Stimulated activated CD4-positive, alpha-beta T cell treated with anti-CD3 and anti-CD28 coated beads, Interleukin-12 subunit alpha, Interleukin-12 subunit beta, amount 100 ng/mL, for 4 hours (primary cell): Measurements from ENCODE around the gene UBQLN4.

ENCODE experiments used
- DNase-seq: peaks from one replicate; pipeline ENCODE4 v3.0.0-alpha.2; 2020

Gene UBQLN4

DNA sequence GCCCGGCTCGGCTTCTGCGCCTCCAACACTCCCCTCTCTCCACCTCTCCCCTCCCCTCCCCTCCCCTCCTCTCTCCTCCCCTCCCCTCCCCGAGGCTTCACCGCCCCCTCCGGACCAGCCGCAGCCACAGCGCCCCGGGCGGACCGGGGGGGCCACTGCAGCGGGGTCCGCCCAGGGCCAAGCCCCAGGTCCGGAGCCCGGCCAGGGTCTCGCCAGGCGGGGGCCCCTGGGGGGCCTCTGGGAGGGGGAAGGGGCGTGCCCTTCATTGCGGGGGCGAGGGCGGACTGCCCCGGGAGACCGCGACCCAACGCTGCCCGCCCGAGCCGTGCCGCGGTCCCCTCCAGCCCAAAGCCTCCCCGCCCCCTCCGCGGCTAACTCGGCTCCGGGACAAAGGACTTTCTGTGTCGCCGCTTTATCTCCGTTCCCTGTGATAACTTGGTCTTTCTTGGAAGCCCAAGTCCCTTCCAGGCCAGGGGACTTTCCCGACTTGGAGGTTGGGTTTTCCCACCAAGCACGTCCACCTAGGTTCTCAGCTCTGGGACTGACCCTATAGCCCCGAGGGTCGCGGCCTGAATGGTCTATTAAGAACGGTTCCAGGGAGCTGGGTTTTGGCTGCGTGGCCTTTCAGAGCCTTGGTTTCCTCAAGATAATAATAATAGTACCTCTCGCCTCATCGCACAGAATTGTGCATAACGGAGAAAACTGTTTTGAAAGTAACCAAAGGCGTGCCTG is at the start of gene UBQLN4:
UBQLN4 (minus strand) TSS at position 31 of the 732 bp plus-strand sequence. CDS start 97 bp downstream, outside the sequence.
- peak; percentile 83 for DNase-seq

DNA sequence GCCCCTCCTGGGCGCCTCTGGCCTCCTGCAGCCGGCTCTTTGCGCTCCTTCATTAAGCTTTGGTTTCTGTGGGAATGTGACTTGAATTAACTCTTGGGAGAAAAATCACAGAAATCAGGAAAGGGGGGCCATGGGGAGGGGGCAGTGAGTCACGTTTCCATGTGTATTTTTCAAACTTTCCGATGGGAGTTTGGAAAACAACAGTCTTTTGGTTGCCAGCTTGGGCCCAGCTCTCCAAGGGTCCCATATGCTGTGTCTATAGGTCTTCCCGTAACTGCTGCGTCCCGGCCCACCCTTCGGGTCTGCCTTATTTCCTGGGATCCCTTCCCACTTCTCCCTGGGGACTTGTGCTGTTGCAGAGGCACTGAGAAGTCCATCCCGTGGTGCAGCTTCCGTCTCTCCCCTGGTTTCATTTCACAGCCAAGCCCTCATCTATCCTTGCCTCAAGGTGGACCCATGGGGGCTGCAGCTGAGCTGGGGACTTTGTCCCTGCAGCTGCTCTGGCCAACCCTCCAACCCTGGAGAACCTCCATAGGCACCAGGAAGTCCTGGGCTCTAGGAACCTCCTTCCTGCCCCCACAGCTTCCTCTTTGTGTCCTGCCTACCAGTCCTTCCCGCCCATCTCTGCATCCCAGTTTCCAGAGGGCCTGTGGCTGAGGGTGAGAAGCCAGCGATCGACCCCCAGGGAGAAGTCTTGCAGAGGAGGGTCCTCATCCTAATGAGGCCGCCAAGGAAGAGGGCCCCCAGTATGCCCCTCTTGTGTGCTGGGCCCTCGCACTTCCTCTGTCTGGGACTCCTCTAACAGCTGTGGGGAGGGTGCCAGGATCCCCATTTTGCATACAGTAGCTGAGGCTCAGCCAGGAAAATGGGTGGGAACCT is 49.3 kb upstream of the UBQLN4 start:
- DNase-seq, result no peak

GRCh38 chr1:156101880-156102279 is 48.3 kb upstream of the UBQLN4 start:
- no peak for DNase-seq

DNA sequence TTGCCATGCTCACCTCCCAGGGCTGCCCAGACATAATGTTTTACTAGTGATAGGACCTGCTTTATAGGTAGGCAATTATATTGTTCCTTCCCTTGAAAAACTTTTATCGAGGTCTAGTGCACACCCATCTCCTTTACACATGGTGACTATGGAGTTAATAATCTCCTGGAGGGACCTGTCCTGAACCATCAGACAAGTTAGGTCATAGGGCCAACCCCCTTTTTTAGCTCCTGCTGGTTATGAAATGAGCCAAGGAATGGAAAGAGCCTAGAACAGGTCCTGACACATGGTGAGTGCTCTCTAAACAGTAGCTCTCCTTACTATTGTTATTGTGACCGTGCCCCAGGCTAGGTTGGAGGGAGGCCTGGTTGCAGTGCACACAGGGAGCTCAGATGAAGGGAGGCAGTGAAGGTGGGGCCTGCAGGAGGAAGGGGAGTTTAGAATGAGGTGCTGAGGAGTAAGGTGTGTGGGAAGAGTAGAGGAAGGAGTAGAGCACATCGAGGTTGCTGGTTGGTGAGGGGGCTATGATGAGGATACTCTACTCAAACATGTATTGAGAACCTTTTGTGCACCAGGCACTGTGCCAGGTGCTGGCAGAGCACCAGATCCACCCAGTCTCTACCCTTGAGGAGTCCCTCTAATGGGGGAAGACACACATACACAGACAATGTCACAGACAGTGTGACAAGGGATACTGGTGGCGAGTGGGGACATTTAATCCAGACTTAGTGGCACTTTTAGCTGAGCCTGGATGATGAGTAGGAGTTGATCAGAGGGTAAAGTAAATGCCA is 46.8 kb upstream of the UBQLN4 start:
- DNase-seq, result no peak

GRCh38 chr1:156099282-156099681 is 45.7 kb upstream of the UBQLN4 start:
- DNase-seq, result no peak

DNA sequence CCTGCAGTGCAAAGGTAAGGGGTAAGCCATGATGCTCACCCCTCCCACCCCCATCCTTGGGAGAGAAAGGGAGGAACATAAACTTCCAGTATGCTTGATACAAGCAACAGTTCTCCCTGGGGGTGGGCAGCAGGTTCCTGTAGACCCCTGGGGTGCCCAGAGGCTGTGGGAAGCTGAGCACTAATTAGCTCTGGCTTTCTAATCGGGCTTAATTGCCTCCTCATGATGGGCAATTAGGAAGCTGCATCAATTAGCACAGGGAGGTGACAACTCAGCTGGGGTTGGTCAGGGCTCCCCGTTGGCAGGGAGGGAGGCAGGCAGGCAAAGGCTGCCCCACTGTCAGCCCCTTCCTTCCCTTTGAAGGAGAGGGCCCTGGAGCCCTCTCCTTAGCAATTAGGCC is 45.2 kb upstream of the UBQLN4 start:
- no peak for DNase-seq

GRCh38 chr1:156097499-156098178 is 44.0 kb upstream of the UBQLN4 start:
- peak; percentile 43 for DNase-seq

GRCh38 chr1:156096640-156097391 is 43.2 kb upstream of the UBQLN4 start:
- DNase-seq, result peak; percentile 83

DNA sequence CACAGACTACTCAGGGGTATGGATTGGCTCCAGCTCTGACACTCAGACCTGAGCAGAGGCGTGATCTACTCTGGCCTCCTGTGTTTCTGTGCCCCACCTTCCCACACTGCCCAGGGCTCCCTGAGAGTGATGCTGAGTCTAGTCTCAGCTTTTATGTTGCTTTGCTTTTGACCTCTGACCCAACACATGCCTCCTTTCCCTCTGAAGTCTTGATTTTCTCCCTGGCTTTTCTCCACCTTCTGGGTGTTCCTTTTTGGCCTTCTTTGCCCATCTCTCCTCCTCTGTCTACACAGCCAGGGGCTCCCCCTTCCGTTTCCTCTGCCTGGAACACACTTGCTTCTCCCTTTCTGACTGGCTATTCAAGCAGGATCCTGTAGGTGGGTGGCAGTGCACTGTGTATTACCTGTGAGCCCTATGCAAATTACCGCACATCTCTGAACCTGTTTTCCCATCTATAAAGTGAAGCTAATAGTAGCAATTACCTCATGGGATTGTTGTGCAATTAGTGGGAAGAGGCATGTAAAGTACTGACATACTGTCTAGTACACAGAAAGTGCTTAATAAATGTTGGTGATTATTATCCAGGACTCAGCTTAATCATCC is 42.4 kb upstream of the UBQLN4 start:
- no peak for DNase-seq

DNA sequence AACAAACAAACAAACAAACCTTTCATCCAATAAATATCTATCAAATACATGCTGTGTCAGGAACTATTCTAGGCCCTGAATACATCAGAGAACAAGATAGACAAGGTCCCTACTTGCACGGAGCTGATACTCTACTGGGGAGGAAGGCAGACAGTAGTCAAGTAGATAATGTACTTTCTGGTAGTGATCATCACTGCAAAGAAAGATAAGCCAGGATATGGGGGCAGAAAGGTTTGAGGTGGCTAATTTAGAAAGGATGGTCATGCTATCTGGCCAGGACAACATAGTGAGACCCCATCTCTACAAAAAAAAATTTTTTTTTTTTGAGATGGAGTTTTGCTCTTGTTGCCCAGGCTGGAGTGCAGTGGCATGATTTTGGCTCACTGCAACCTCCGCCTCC is 38.0 kb upstream of the UBQLN4 start:
- no peak for DNase-seq

DNA sequence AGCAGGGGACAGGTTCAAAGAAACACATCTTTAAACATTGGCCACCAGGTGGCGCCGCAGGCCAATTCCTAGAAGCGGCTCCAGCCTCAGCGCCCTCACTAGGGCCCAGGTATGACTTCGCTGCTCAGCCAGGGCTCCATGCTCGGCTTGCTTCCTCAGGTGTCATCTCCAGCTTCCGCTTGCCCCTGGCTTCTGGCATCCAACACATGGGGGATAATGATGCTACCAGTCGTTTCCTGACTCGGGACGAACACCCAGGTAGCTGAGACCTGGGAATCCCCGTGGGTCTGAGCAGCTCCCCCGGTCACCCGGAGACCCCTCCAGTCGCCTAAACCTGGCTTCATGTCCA is 37.2 kb upstream of the UBQLN4 start:
- DNase-seq, result peak; percentile 91

DNA sequence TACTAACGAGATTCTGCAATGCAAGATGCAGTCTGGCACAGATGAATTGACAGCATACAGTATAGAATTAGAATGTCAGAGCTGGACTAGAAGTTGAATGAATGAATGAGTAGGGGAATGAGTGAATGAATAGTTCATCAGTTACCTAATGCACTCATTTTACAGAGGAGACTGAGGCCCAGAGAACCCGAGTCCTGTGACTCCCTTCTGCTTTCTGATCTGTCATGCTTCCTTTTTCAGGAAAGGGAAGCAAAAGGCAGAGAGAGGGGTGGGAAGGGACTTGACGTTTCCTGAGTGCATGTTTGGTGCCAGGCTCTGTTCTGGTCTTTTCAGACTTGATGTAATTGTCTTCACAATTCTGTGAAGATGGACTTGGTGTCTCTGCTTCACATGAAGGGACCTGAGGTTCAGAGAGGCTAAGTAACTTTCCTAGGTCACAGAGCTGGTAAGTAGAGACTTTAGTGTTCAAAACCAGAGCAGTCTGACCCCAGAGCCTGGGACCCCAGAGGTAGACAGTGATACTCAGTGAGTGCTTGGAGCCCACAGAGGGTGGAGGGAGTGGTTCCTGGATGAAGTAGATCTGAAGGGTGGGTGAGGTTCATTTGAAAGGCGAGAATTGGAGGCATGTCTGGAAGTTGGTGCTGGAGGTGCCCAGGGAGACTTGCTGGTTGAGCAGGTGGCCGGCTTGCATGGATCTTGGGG is 36.7 kb upstream of the UBQLN4 start:
- no peak for DNase-seq

DNA sequence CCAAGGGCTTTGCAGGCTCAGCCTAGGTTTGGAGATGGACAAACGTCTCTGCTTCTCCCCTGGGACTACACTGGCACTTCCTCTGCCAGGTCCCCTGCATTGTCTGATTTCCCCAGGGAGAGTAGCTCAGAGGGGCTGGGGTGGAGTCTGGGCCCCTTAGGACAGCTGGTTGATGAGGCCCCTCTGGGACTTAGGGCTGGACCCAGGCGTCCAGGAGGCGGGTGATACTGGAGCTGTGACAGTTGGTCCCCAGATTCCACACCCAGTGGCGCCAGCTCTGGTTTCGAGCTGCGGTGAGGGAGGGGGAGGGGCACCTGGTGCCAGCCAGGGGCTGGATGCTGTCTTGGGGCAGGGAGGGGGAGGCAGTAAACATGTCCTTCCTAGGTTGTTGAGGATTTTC is 36.1 kb upstream of the UBQLN4 start:
- DNase-seq, result no peak

GRCh38 chr1:156086256-156086662 is 32.7 kb upstream of the UBQLN4 start:
- DNase-seq, result no peak

- no peak for DNase-seq
Observed at GRCh38 chr1:156083800-156084790, 30.5 kb upstream of the UBQLN4 start.

DNA sequence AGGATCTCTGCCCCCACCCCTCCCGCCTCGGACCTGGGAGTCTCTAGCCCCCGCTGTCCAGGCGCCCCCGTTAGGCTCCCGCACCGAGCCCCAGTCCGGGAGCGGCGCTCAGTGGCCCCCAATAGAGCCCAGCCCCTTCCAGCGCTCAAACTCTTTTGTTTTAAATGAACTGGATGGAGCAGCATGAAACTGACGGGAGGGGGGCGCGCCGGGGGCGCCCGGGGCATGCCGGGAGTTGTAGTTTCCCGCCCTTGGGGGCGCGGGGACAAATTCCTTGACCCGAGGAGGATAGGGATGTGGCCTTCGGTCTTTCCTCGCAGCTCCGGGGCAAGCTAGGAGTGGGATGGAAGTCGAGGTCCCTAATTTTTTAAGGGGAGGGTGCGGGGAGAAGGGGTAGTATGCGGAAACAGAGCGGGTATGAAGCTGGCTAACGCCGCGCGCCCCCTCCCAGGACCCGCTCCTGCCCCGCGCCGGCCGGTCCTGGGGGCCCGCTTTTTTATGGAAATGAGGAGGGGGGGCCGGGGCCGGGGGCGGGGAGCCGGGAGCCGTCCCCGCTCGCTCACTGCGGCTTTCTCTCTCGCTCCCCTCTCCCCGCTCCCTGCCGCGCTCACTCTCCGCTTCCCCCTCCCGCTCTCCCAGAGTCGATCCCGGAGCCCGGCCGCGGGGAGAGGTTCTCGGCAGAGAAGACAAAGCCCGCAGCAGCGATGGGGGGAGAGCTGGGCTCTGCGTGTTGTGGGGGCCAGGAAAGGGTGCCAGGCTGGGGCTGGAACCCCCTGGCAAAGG is 28.9 kb upstream of the UBQLN4 start, which contains the start of gene MEX3A:
MEX3A (minus strand) TSS at position 157 of the 783 bp plus-strand sequence. CDS start 467 bp downstream, outside the sequence.
- DNase-seq, result peak; percentile 60

GRCh38 chr1:156081917-156082308 is 28.3 kb upstream of the UBQLN4 start:
- DNase-seq, result no peak

DNA sequence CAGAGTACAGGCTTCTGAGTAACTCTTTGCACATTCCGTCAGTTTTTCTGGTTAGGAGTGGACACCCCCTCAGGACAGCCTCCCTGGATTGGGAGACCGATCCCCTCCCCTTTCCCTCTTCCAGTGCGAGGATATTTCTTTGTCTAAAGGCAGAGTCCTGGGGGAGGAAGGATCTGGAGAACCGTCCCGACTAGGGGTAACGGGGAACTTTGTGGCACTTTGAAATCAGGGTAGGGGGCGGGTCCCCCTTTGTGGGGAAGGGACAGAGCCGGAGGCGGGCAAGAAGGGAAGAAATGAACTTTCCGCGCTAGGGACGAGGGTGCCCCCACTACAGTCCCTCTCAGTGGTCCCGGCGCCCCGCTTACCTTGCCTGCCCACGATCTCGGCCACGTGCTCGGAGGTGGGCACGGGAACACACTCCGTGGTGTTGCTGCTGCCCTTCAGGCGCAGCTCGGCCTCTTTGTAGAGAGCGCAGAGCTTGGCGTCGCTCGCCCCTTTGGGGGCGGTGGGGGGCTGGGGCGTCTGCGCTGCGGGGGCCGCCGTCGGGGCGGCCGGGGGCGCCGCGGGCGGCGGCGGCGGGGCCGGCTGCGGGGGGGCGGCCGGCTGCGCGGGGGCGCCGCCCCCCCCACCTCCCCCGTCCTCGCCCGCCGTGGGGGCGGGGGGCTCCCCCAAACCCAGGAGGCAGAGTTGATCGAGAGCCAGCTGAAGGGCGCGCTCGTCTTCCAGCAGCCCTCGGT is 27.8 kb upstream of the UBQLN4 start:
- no peak for DNase-seq
